Colonic mucosa (tissue), 4 donors: Measurements from ENCODE around the gene GNG13. TPM values are rescaled to one million over a fixed set of nuclear protein-coding genes. Genes with fewer than 3 reads are reported as not detected.
"Not testable (repeated sequence)": the region's sequence is repeated elsewhere in the genome, so short reads cannot be mapped to it uniquely, and the experiment has no call there.

ENCODE experiments used
- DNase-seq: peaks from one replicate; pipeline ENCODE4 v3.0.0-alpha.2; 2020
- H3K27ac ChIP-seq: fragments of 200-600 bp; one replicate; pipeline ENCODE4 v1.8.0; 2021
- H3K27me3 ChIP-seq: fragments of 200-600 bp; one replicate; pipeline ENCODE4 v1.8.0; 2021
- H3K36me3 ChIP-seq: fragments of 200-600 bp; one replicate; pipeline ENCODE4 v1.8.0; 2021
- H3K4me1 ChIP-seq: fragments of 200-600 bp; one replicate; pipeline ENCODE4 v1.8.0; 2021; ENCODE audit warnings: mild to moderate bottlenecking
- H3K4me3 ChIP-seq: fragments of 200-600 bp; one replicate; pipeline ENCODE4 v1.8.0; 2021
- H3K9ac ChIP-seq, 2 donors: one replicate each; pipeline ENCODE4 v1.7.0; 2013; ENCODE audit warnings: control low read depth in 2 of 2, low read depth in 2 of 2, low read length in 2 of 2
- H3K9me3 ChIP-seq: fragments of 200-600 bp; one replicate; pipeline ENCODE4 v1.8.0; 2021
- intact Hi-C: fragments of 100-400 bp; cut with DNase I; formaldehyde crosslinking; loops from one replicate; pipeline ENCODE4 v1.14.1; 2022
- total RNA-seq, 2 donors: library from RNA; stranded (reverse); fragmentation: NEBNext Ultra II Directional in 1 of 2; extraction: Animal tissue kit (Norgen Biotek cat#: 25700) in 1 of 2; gene quantifications; one replicate each; pipeline ENCODE4 v1.2.1, GENCODE V29; 2021
- TF ChIP-seq, protein P1 (sequence below): fragments of 200-600 bp; IDR thresholded peaks from one replicate; pipeline ENCODE4 v1.8.0; 2022; ENCODE audit warnings: antibody characterized with exemption, mild to moderate bottlenecking
- donor health status: healthy.
- donor health status: DM: no; HTN: no; CAD: no.
- donor health status: DM: no; HTN: no; CAD: no.

GNG13 gene
- total RNA-seq, 2 donors from 2014 or later = 0.24 TPM; not detected in 1

DNA sequence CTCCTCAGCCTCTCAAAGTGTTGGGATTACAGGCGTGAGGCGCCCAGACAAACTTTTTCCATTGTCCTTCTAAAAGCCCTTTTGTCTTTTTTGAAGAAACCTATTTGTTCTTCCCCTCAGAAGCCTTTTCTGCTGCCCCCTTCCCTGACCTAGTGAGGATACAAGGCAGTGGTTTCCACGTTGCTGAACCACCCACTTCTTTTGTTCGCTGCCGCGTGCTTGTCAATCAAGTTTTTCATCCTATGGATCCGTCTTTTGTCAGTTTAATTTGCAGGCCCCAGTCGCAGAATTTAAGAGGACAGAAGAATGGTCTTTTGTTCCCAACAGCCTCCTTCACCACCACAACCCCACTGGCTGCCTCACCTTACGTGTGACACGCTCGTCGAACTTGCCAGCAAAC lies 20.2 kb upstream of the GNG13 start:
- H3K27me3 ChIP-seq = peaks cover 6% of the 10 kb centered on the region

DNA sequence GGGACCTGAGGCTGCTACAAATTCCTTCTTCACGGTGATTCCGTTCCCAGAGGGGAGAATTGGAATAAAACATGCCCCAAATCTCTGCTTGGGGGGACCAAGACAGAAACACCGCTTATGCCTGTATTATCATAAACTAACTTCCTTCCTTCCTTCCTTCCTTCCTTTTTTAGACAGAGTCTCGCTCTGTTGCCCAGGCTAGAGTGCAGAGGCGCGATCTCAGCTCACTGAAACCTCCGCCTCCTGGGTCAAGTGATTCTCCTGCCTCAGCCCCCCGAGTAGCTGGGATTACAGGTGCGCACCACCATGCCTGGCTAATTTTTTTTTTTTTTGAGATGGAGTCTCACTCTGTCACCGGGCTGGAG lies 19.5 kb upstream of the GNG13 start:
- H3K27me3 ChIP-seq, H3K9me3 ChIP-seq, H3K4me3 ChIP-seq, H3K27ac ChIP-seq, H3K36me3 ChIP-seq, H3K9ac ChIP-seq, DNase-seq, H3K4me1 ChIP-seq, intact Hi-C loops: not testable (repeated sequence)

More for the DNA sequence above, 20.2 kb upstream of the GNG13 start:
- Histone ChIP-seq H3K36me3 (no peaks in the 10 kb centered on the region), H3K4me1 (no peaks in the 10 kb centered on the region), H3K9ac (no peak overlapping the region), H3K9me3 (no peaks in the 10 kb centered on the region), H3K27ac (no peak overlapping the region), H3K4me3 (no peak overlapping the region)
- intact Hi-C loops = no loop called here
- DNase-seq = no peak
- TF ChIP-seq, protein P1, sequence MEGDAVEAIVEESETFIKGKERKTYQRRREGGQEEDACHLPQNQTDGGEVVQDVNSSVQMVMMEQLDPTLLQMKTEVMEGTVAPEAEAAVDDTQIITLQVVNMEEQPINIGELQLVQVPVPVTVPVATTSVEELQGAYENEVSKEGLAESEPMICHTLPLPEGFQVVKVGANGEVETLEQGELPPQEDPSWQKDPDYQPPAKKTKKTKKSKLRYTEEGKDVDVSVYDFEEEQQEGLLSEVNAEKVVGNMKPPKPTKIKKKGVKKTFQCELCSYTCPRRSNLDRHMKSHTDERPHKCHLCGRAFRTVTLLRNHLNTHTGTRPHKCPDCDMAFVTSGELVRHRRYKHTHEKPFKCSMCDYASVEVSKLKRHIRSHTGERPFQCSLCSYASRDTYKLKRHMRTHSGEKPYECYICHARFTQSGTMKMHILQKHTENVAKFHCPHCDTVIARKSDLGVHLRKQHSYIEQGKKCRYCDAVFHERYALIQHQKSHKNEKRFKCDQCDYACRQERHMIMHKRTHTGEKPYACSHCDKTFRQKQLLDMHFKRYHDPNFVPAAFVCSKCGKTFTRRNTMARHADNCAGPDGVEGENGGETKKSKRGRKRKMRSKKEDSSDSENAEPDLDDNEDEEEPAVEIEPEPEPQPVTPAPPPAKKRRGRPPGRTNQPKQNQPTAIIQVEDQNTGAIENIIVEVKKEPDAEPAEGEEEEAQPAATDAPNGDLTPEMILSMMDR = no peak

DNA sequence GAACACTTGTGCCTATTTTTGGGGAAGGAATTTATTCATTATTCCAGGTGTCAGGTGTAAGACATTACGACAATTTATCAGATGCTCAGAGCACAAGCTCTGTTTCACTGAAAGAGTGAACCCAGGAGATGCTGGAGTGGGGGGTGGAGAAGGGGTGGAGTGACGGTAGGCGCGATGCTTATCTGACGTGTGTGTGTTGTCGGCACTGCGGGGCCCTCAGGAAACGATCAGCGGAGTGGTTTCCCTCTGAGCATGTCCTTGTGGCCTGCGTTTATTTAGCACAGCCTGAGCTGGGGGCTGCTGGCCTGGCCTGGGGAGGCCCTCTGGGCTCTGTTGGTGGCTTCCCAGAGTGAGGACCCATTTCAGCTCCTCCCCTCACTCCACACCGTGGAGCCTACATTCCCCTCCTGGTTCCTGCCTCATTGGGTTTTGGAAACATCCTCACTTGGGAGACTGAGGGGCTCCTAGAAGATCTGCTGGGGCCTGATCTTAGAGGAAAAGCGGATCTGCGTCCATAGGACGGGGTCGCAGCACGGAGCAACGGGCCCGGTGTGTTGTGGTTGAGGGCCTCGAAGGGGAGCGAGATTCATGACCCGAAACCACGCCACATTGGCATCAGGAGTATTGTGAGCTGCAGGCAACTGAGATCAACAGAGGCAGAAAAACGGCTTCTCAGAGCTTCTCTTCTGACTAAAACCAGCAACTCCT lies 19.0 kb upstream of the GNG13 start:
- H3K27me3 ChIP-seq = peaks cover 6% of the 10 kb centered on the region
- no peak for DNase-seq
- H3K27ac ChIP-seq = no peak overlapping the region
- no peaks in the 10 kb centered on the region for H3K4me1 ChIP-seq
- H3K4me3 ChIP-seq = no peak overlapping the region
- TF ChIP-seq, protein P1 = no peak
- no peak overlapping the region for H3K9ac ChIP-seq
- intact Hi-C loops = no loop called here
- H3K36me3 ChIP-seq = no peaks in the 10 kb centered on the region
- H3K9me3 ChIP-seq = no peaks in the 10 kb centered on the region

DNA sequence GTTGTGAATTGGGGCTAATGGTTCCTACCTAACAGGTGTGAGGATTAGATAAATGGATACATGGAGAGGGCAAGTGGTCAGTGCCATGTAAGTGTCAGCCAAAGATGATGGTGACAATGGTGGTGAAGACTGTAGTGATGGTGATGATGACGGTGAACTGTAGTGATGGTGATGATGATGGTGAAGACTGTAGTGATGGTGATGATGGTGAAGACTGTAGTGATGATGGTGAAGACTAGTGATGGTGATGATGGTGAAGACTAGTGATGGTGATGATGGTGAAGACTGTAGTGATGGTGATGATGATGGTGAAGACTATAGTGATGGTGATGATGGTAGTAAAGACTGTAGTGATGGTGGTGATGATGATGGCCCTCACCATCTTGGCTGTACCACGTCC lies 18.1 kb upstream of the GNG13 start:
- Histone ChIP-seq H3K9me3 (no peaks in the 10 kb centered on the region), H3K36me3 (no peaks in the 10 kb centered on the region), H3K4me3 (no peak overlapping the region), H3K9ac (no peak overlapping the region), H3K27ac (no peak overlapping the region), H3K27me3 (peaks cover 10% of the 10 kb centered on the region), H3K4me1 (no peaks in the 10 kb centered on the region)
- intact Hi-C loops = no loop called here
- no peak for DNase-seq
- TF ChIP-seq, protein P1 = no peak

- TF ChIP-seq, protein P1 = no peak
- no peaks in the 10 kb centered on the region for H3K4me1 ChIP-seq
- peaks cover 15% of the 10 kb centered on the region for H3K27me3 ChIP-seq
- intact Hi-C loops = no loop called here
- H3K9ac ChIP-seq = no peak overlapping the region
- no peaks in the 10 kb centered on the region for H3K9me3 ChIP-seq
- no peaks in the 10 kb centered on the region for H3K36me3 ChIP-seq
- H3K27ac ChIP-seq = no peak overlapping the region
- no peak overlapping the region for H3K4me3 ChIP-seq
- DNase-seq = no peak
Observed at GRCh38 chr16:818132-818531, 17.6 kb upstream of the GNG13 start.

GRCh38 chr16:817001-817906 lies 16.7 kb upstream of the GNG13 start:
- DNase-seq = no peak
- intact Hi-C loops = no loop called here

More at GRCh38 chr16:817001-817906, 16.7 kb upstream of the GNG13 start:
- Histone ChIP-seq H3K27me3 (peaks cover 24% of the 10 kb centered on the region), H3K27ac (no peak overlapping the region), H3K36me3 (no peaks in the 10 kb centered on the region), H3K9ac (no peak overlapping the region), H3K4me1 (no peaks in the 10 kb centered on the region), H3K4me3 (no peak overlapping the region), H3K9me3 (no peaks in the 10 kb centered on the region)
- TF ChIP-seq, protein P1 = no peak
